ENCODE data around the gene BAIAP2L2. TPM values are rescaled to one million over a fixed set of nuclear protein-coding genes. Genes with fewer than 3 reads are reported as not detected.
A peak's percentile ranks its signal among the peaks of the same experiment; 100 is the strongest.
"Not testable (repeated sequence)": the region's sequence is repeated elsewhere in the genome, so short reads cannot be mapped to it uniquely, and the experiment has no call there.

Gene BAIAP2L2
- total RNA-seq, 1 experiment from 2014 or later, result 16.2 TPM

GRCh38 chr22:38127869-38128268, 17.4 kb upstream of the BAIAP2L2 start:
- DNase-seq (ENCODE audit: low read depth), result no peak

GRCh38 chr22:38126928-38127668, 16.6 kb upstream of the BAIAP2L2 start:
- no peak for DNase-seq (ENCODE audit: low read depth)

- no peak for DNase-seq (ENCODE audit: low read depth)
These were observed 15.3 kb upstream of the BAIAP2L2 start for GRCh38 chr22:38125751-38126201.

GRCh38 chr22:38125038-38125610, 14.6 kb upstream of the BAIAP2L2 start:
- DNase-seq (ENCODE audit: low read depth), result no peak

- DNase-seq (ENCODE audit: low read depth), result no peak
These were observed 13.9 kb upstream of the BAIAP2L2 start for GRCh38 chr22:38124236-38124974.

- no peak for DNase-seq (ENCODE audit: low read depth)
These were observed 12.1 kb upstream of the BAIAP2L2 start for GRCh38 chr22:38122616-38123015.

GRCh38 chr22:38120359-38121110, 10.1 kb upstream of the BAIAP2L2 start:
- DNase-seq (ENCODE audit: low read depth), result no peak

- not testable (repeated sequence) for DNase-seq (ENCODE audit: low read depth)
These were observed 8.3 kb upstream of the BAIAP2L2 start for GRCh38 chr22:38118747-38119146.

GRCh38 chr22:38118182-38118581, 7.7 kb upstream of the BAIAP2L2 start:
- DNase-seq (ENCODE audit: low read depth), result no peak

GRCh38 chr22:38117556-38117955, 7.1 kb upstream of the BAIAP2L2 start:
- not testable (repeated sequence) for DNase-seq (ENCODE audit: low read depth)

- no peak for DNase-seq (ENCODE audit: low read depth)
These were observed 5.1 kb upstream of the BAIAP2L2 start for GRCh38 chr22:38115423-38116205.

- peak; percentile 82 for DNase-seq (ENCODE audit: low read depth)
These were observed 4.3 kb upstream of the BAIAP2L2 start for GRCh38 chr22:38114484-38115398.

GRCh38 chr22:38112381-38112780, 1.9 kb upstream of the BAIAP2L2 start:
- DNase-seq (ENCODE audit: low read depth), result no peak

GRCh38 chr22:38111925-38112355, 1.5 kb upstream of the BAIAP2L2 start:
- DNase-seq (ENCODE audit: low read depth), result no peak

GRCh38 chr22:38110863-38111852, 674 bp upstream of the BAIAP2L2 start:
- no peak for DNase-seq (ENCODE audit: low read depth)

- no peak for DNase-seq (ENCODE audit: low read depth)
These were observed 998 bp downstream of the BAIAP2L2 start for GRCh38 chr22:38109371-38110001.

GRCh38 chr22:38108561-38109319, 1.7 kb downstream of the BAIAP2L2 start:
- DNase-seq (ENCODE audit: low read depth), result no peak
